Right lobe of liver (tissue), 6 donors: Measurements from ENCODE around the gene SCMH1. TPM values are rescaled to one million over a fixed set of nuclear protein-coding genes. Genes with fewer than 3 reads are reported as not detected.
A peak's percentile ranks its signal among the peaks of the same experiment; 100 is the strongest.

ENCODE experiments used
- ATAC-seq, 4 donors: fragments of 200-7000 bp; cut with Tn5 transposase; one replicate each; pipeline ENCODE4 v1.9.1; 2020; ENCODE audit warnings: mild to moderate bottlenecking in 4 of 4, moderate library complexity in 4 of 4
- DNase-seq, 3 donors: peaks; one replicate each; pipeline ENCODE4 v3.0.0-alpha.2; 2020
- H3K27ac ChIP-seq, 3 donors: fragments of 200-600 bp; one replicate each; pipeline ENCODE4 v1.8.0; 2022
- H3K27me3 ChIP-seq, 2 donors: fragments of 200-600 bp; one replicate each; pipeline ENCODE4 v1.8.0; 2022
- H3K36me3 ChIP-seq, 4 donors: fragments of 200-600 bp; sonication (generic) in 1 of 4; one replicate each; pipeline versions ENCODE4 v1.5.1 to v1.8.0; 2017 to 2022; ENCODE audit warnings: control low read depth in 1 of 4
- H3K4me1 ChIP-seq, 4 donors: fragments of 200-600 bp; sonication (generic) in 1 of 4; one replicate each; pipeline versions ENCODE4 v1.5.1 to v1.8.0; 2017 to 2022; ENCODE audit warnings: control low read depth in 1 of 4
- H3K4me3 ChIP-seq, 3 donors: fragments of 200-600 bp; one replicate each; pipeline ENCODE4 v1.8.0; 2022
- H3K9me3 ChIP-seq, 4 donors: fragments of 200-600 bp; sonication (generic) in 1 of 4; one replicate each; pipeline versions ENCODE4 v1.5.1 to v1.8.0; 2017 to 2022; ENCODE audit warnings: control low read depth in 1 of 4
- CTCF ChIP-seq, 4 donors: fragments of 200-600 bp in 3 of 4; fragments of 450-650 bp in 1 of 4; IDR thresholded peaks; one replicate each; pipeline versions ENCODE4 v1.5.1 to v1.8.0; 2016 to 2022; ENCODE audit warnings: antibody characterized with exemption in 4 of 4, mild to moderate bottlenecking in 2 of 4
- POLR2A ChIP-seq: fragments of 450-650 bp; IDR thresholded peaks from one replicate; pipeline ENCODE4 v1.6.1; 2017; ENCODE audit warnings: antibody characterized with exemption, mild to moderate bottlenecking
- WGBS: methylation state at CpG from one replicate; pipeline ENCODE4 v1.1.6; 2018; ENCODE audit warnings: low coverage, low lambda C conversion rate; ENCODE audit not compliant: insufficient coverage; ENCODE audit errors: missing lambda C conversion rate; 5-methylcytosine and 5-hydroxymethylcytosine counted together
- intact Hi-C, 2 donors: fragments of 100-400 bp; cut with DNase I; formaldehyde crosslinking; loops; one replicate each; pipeline versions ENCODE4 v1.11.2 to v1.14.1; 2022
- total RNA-seq, 6 experiments: library from RNA; depleted of rRNA in 2 of 6; stranded (reverse); fragments of >200 nt in 2 of 6; fragmentation: NEBNext Ultra II Directional in 3 of 6; extraction: Animal tissue kit (Norgen Biotek cat#: 25700) in 3 of 6; gene quantifications; one replicate each; pipeline versions ENCODE4 v1.1.0 to v1.2.4, GENCODE V29; 2016 to 2023
- donor health status: DM: no; HTN: yes; CAD: no.
- donor health status: DM: no; HTN: no; CAD: no.
- donor health status: DM: no; HTN: no; CAD: no.
- donor health status: DM: no; HTN: yes; CAD: no.
- donor health status: DM: no; HTN: yes; CAD: no.

Gene SCMH1
- total RNA-seq, 6 experiments from 2014 or later, result 6.6 to 16.9 (median 13.1) TPM

DNA sequence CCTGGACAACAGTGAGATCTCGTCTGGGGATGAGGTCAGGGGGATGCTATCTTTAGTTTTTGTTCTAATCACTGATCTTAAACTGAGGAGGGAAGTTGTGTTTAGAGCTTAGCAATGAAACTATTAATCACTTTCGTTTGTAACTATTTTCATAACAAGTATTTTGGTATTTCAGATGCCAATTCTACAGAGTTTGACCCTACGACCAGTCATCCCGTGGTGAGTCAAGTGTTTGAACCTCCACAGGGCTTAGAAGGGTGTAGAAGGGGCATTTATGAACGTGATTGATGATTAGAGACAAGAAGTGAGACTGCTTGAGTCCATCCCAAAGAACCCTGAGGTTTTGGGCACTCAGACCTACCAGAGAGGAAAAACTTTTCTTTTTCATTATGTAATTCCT is 236.2 kb downstream of the SCMH1 start:
- H3K27ac ChIP-seq, result no peak overlapping the region
- H3K4me1 ChIP-seq, result peaks cover 0 to 12% (median 6%) of the 10 kb centered on the region in 4 donors
- H3K4me3 ChIP-seq, result no peak overlapping the region
- DNase-seq, result no peak
- WGBS, result 70% methylated on average over 5 of the region's 5 CpGs
- no peaks in the 10 kb centered on the region for H3K27me3 ChIP-seq
- TF ChIP-seq POLR2A (no peak), CTCF (IDR thresholded peaks at IDR 0.05) (no peak)
- intact Hi-C loops, result no loop called here
- no peaks in the 10 kb centered on the region for H3K9me3 ChIP-seq
- peaks cover 0 to 100% (median 54%) of the 10 kb centered on the region in 4 donors for H3K36me3 ChIP-seq
- no peak for ATAC-seq

- H3K4me1 ChIP-seq, result peaks cover 0 to 12% (median 6%) of the 10 kb centered on the region in 4 donors
- TF ChIP-seq POLR2A, result no peak
- peak; percentile 50 to 59 (median 53) for TF ChIP-seq CTCF (IDR thresholded peaks at IDR 0.05)
- H3K27ac ChIP-seq, result peak overlapping the region in 1 of 3 donors; percentile 37
- intact Hi-C loops, result no loop called here
- ATAC-seq (peak; percentile 95 to 97 (median 96)), DNase-seq (peak; percentile 87 to 94 (median 89))
- H3K9me3 ChIP-seq, result no peaks in the 10 kb centered on the region
- no peaks in the 10 kb centered on the region for H3K27me3 ChIP-seq
- no peak overlapping the region for H3K4me3 ChIP-seq
- H3K36me3 ChIP-seq, result peaks cover under 1 to 100% (median 49%) of the 10 kb centered on the region in 4 donors
- WGBS, result 18% methylated on average over 9 of the region's 11 CpGs
Measured at GRCh38 chr1:41003640-41004220, 238.4 kb downstream of the SCMH1 start.

DNA sequence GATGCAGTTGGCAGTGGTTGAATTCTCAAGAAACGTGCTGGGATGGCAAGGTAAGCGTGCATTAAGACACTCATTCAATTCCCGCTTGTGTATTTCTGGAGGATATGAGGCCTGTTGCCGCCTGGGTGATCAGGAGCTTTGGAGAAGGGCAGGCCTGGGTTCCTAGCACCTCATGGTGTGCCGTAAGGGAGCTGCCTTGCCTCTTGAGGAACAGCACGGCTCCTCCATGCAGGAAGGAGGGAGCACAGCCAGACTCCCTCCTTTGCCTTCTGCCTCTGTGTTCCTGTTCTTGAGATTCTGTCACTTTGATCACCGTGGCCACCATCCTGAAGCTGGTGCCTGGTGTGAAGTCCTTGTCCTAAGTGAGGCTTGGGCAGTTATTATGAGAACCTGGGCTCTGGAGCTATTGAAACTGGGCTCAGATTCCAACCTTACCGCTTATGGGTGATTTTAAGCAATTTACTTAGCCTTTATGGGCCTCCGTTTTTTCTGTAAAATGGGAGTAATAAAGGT is 238.9 kb downstream of the SCMH1 start:
- peaks cover 0 to 100% (median 49%) of the 10 kb centered on the region in 4 donors for H3K36me3 ChIP-seq
- H3K27me3 ChIP-seq, result no peaks in the 10 kb centered on the region
- peak overlapping the region in 1 of 3 donors; percentile 37 for H3K27ac ChIP-seq
- whole genome bisulfite sequencing, result 76% methylated on average over 7 of the region's 9 CpGs
- intact Hi-C loops, result no loop called here
- peak in 3 of 4 donors; percentile 7 to 15 (median 14) for ATAC-seq
- no peaks in the 10 kb centered on the region for H3K9me3 ChIP-seq
- H3K4me3 ChIP-seq, result no peak overlapping the region
- H3K4me1 ChIP-seq, result peaks cover 0 to 12% (median 6%) of the 10 kb centered on the region in 4 donors
- DNase-seq, result no peak
- no peak for TF ChIP-seq CTCF (IDR thresholded peaks at IDR 0.05)
- TF ChIP-seq POLR2A, result no peak

GRCh38 chr1:40998668-40999067 is 243.4 kb downstream of the SCMH1 start:
- Histone ChIP-seq H3K36me3 (peaks cover 4 to 97% (median 55%) of the 10 kb centered on the region in 4 donors), H3K4me3 (no peak overlapping the region), H3K27ac (no peak overlapping the region), H3K9me3 (no peaks in the 10 kb centered on the region), H3K4me1 (peaks cover 0 to 9% (median 3%) of the 10 kb centered on the region in 4 donors), H3K27me3 (no peaks in the 10 kb centered on the region)
- no peak for TF ChIP-seq POLR2A
- TF ChIP-seq CTCF (IDR thresholded peaks at IDR 0.05), result no peak
- intact Hi-C loops, result no loop called here
- DNase-seq (no peak), ATAC-seq (no peak)
- 83% methylated on average over 3 of the region's 4 CpGs for WGBS
